Common myeloid progenitor, CD34-positive (primary cell): Measurements from ENCODE around the gene TRMT61A.
A peak's percentile ranks its signal among the peaks of the same experiment; 100 is the strongest.

ENCODE experiments used
- CTCF ChIA-PET: fragments of 350-600 bp; sonication (Branson Sonifier 250); formaldehyde crosslinking; loops from one replicate; lab custom pipeline; 2021; ENCODE audit warnings: antibody characterized with exemption; lab: Charles Lee
- POLR2A ChIA-PET: fragments of 350-600 bp; sonication (Branson Sonifier 250); formaldehyde crosslinking; loops from one replicate; lab custom pipeline; 2021; ENCODE audit warnings: antibody characterized with exemption; lab: Charles Lee
- DNase-seq, 3 donors: peaks; one replicate each; pipeline versions ENCODE4 v3.0.0 to v3.0.0-alpha.2; 2013
- H3K27ac ChIP-seq, 2 experiments: 1 replicate in 1 of 2; 2 replicates in 1 of 2; pipeline ENCODE4 v1.7.0; 2013; ENCODE audit warnings: inconsistent platforms in 2 of 2, low read length in 2 of 2, mild to moderate bottlenecking in 2 of 2, low read depth in 1 of 2, moderate library complexity in 1 of 2; ENCODE audit not compliant: severe bottlenecking in 2 of 2, insufficient read depth in 1 of 2, poor library complexity in 1 of 2
- H3K27me3 ChIP-seq, 5 experiments: replicated peaks in 2 of 5; 1 replicate in 3 of 5; 2 replicates in 2 of 5; pipeline versions ENCODE4 v1.6.1 to v1.7.0; 2013; ENCODE audit warnings: low read length in 4 of 5, mild to moderate bottlenecking in 2 of 5, moderate library complexity in 2 of 5, inconsistent platforms in 1 of 5; ENCODE audit not compliant: insufficient read depth in 5 of 5, control insufficient read depth in 4 of 5
- H3K36me3 ChIP-seq, 4 experiments: 1 replicate in 2 of 4; 2 replicates in 2 of 4; pipeline versions ENCODE4 v1.6.1 to v1.7.0; 2013; ENCODE audit warnings: low read length in 3 of 4, control low read depth in 1 of 4, mild to moderate bottlenecking in 1 of 4; ENCODE audit not compliant: control insufficient read depth in 4 of 4, insufficient read depth in 4 of 4
- H3K4me1 ChIP-seq, 4 experiments: 1 replicate in 3 of 4; 2 replicates in 1 of 4; pipeline versions ENCODE4 v1.6.1 to v1.7.1; 2013; ENCODE audit warnings: low read length in 3 of 4, mild to moderate bottlenecking in 3 of 4, control low read depth in 1 of 4, inconsistent platforms in 1 of 4, moderate library complexity in 1 of 4; ENCODE audit not compliant: control insufficient read depth in 4 of 4, insufficient read depth in 4 of 4; ENCODE audit errors: control extremely low read depth in 1 of 4
- H3K4me3 ChIP-seq, 7 experiments: 1 replicate in 4 of 7; 2 replicates in 3 of 7; pipeline versions ENCODE4 v1.5.1 to v1.7.0; 2013; ENCODE audit warnings: mild to moderate bottlenecking in 7 of 7, low read length in 6 of 7, moderate library complexity in 6 of 7, inconsistent platforms in 2 of 7, low read depth in 2 of 7, control low read depth in 1 of 7; ENCODE audit not compliant: insufficient read depth in 4 of 7, control insufficient read depth in 1 of 7; ENCODE audit errors: extremely low read depth in 1 of 7
- H3K9me3 ChIP-seq, 5 experiments: 1 replicate in 4 of 5; 2 replicates in 1 of 5; pipeline versions ENCODE4 v1.6.1 to v1.7.1; 2013; ENCODE audit warnings: low read length in 4 of 5, mild to moderate bottlenecking in 2 of 5, inconsistent platforms in 1 of 5, low read depth in 1 of 5, moderate library complexity in 1 of 5; ENCODE audit not compliant: control insufficient read depth in 4 of 5, insufficient read depth in 2 of 5; ENCODE audit errors: control extremely low read depth in 1 of 5
- WGBS: methylation state at CpG from one replicate; pipeline ENCODE4 v1.1.5; 2013; ENCODE audit not compliant: insufficient coverage; 5-methylcytosine and 5-hydroxymethylcytosine counted together

The TRMT61A gene

DNA sequence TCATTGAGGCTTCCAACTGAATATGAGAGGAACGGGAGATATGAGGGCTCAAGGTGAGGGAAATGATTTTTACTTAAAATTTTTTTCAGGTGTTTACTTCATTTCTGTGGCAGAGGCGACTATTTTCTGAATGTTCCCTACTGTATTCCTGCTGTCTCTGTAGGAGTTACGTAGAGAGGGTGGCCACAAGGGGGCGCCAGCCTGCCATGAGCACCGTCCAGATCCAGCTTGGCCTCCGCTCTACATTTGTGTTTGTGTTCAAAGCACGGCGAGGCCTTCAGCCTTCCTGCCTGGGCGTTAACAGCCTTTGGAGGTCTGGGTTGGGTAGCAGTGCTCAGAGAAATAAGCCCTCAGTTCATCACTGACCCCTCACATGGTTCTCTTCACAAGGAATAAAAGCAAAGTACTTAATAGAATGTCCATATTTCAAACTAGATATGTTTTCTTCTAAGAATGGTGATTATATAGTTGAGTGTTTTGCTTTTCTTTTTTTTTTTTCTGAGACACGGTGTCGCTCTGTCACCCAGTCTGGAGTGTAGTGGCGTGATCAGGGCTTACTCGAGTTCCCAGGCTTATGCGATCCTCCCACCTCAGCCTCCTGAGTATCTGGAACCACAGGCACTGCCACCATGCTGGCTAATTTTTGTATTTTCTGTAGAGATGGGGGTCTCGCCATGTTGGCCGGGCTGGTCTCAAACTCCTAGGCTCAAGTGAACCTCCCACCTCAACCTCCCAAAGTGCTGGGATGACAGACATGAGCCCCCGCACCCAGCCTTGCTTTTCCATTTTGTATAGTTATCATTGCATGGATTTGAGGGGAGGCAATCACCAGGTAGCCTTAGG, 28.6 kb upstream of the TRMT61A start:
- peak; percentile 83 to 89 (median 84) for DNase-seq
- 42% methylated on average over 12 of the region's 17 CpGs for WGBS
- H3K36me3 ChIP-seq: peaks cover 0 to 69% (median 51%) of the 10 kb centered on the region in 4 experiments
- ChIA-PET POLR2A (interaction anchor here (0.6 kb wide), 2 partner anchors 64 to 118 kb away, joined by 3 to 5 read pairs; no protein-coding TSS in a partner anchor), CTCF (interaction anchor here (1.0 to 2.4 kb wide), 8 partner anchors 12 to 57 kb away, joined by 3 to 11 read pairs (median 5); no protein-coding TSS in a partner anchor)
- no peaks in the 10 kb centered on the region for H3K9me3 ChIP-seq
- no peak overlapping the region for H3K27ac ChIP-seq
- H3K4me1 ChIP-seq: peaks cover 0 to 18% (median 3%) of the 10 kb centered on the region in 4 experiments
- no peaks in the 10 kb centered on the region for H3K27me3 ChIP-seq
- H3K4me3 ChIP-seq: no peak overlapping the region

DNA sequence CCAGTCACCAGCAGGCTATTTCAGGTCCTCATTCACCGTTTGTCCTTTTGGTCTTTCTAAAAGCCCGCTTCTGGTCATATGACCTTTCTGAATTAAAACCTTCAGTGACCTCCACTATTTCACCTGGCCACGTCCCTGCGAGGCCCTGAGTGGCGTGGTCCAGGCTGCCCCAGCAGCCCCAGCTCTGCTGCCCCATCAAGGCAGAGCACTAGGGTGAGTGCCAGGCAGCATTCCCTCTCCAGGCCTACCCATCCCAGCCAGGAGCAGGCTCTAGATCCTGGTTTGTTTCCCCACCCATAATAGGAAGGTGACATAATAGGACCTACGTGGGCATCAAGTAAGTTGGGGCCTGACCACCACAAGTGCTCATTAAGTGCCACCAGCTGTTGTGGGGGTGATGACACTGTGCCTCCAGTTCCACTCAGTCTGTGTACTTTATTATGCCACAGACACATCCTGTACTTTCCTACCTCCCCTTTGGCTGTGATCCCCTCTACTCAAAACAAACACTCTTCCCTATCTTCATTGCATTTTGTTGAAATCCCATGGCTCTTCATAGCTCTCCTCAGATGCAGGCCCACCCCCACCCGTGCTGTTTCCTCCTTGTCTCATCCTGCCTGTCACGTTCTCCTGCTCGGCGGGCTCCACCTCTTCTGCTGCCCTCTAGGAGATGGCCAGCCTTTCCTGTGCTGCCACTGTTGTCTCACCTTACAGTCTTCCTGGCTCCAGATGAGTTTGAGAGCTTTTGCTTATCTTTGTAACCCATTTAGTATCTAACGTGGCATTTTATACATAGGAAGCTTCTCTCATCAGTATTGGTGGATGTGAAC, 27.7 kb upstream of the TRMT61A start:
- H3K27me3 ChIP-seq: no peaks in the 10 kb centered on the region
- ChIA-PET POLR2A (interaction anchor here (0.6 kb wide), 2 partner anchors 63 to 117 kb away, joined by 3 to 5 read pairs; no protein-coding TSS in a partner anchor), CTCF (interaction anchor here (0.6 to 2.2 kb wide), 12 partner anchors 9 to 54 kb away, joined by 3 to 9 read pairs (median 4); no protein-coding TSS in a partner anchor)
- H3K4me1 ChIP-seq: peaks cover 0 to 18% (median 3%) of the 10 kb centered on the region in 4 experiments
- H3K4me3 ChIP-seq: no peak overlapping the region
- peaks cover 3 to 64% (median 47%) of the 10 kb centered on the region in 4 experiments for H3K36me3 ChIP-seq
- WGBS: 80% methylated on average over 11 of the region's 11 CpGs
- H3K27ac ChIP-seq: no peak overlapping the region
- DNase-seq: no peak
- no peaks in the 10 kb centered on the region for H3K9me3 ChIP-seq

GRCh38 chr14:103501921-103502669, 26.9 kb upstream of the TRMT61A start:
- Histone ChIP-seq H3K36me3 (peaks cover 3 to 61% (median 48%) of the 10 kb centered on the region in 4 experiments), H3K27ac (no peak overlapping the region), H3K9me3 (no peaks in the 10 kb centered on the region), H3K4me1 (peaks cover 0 to 21% (median 5%) of the 10 kb centered on the region in 4 experiments), H3K27me3 (no peaks in the 10 kb centered on the region), H3K4me3 (no peak overlapping the region)
- WGBS: 76% methylated on average over 3 of the region's 9 CpGs
- CTCF ChIA-PET: interaction anchor here (0.6 to 2.2 kb wide), 14 partner anchors 9 to 53 kb away, joined by 3 to 9 read pairs (median 4); no protein-coding TSS in a partner anchor
- POLR2A ChIA-PET: no interaction called here
- DNase-seq: no peak

DNA sequence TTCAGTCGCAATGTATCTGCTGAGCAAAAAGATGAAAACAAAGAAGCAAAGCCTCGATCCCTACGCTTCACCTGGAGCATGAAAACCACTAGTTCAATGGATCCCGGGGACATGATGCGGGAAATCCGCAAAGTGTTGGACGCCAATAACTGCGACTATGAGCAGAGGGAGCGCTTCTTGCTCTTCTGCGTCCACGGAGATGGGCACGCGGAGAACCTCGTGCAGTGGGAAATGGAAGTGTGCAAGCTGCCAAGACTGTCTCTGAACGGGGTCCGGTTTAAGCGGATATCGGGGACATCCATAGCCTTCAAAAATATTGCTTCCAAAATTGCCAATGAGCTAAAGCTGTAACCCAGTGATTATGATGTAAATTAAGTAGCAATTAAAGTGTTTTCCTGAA, 26.1 kb upstream of the TRMT61A start:
- Histone ChIP-seq H3K4me1 (peaks cover 0 to 26% (median 6%) of the 10 kb centered on the region in 4 experiments), H3K27me3 (no peaks in the 10 kb centered on the region), H3K36me3 (peaks cover 3 to 61% (median 48%) of the 10 kb centered on the region in 4 experiments), H3K4me3 (no peak overlapping the region), H3K9me3 (no peaks in the 10 kb centered on the region), H3K27ac (no peak overlapping the region)
- DNase-seq: no peak
- ChIA-PET POLR2A (no interaction called here), CTCF (interaction anchor here (0.8 to 2.2 kb wide), 6 partner anchors 11 to 45 kb away, joined by 3 to 9 read pairs (median 4); no protein-coding TSS in a partner anchor)
- WGBS: 93% methylated on average over 14 of the region's 18 CpGs

- no peaks in the 10 kb centered on the region for H3K9me3 ChIP-seq
- peaks cover 0 to 27% (median 7%) of the 10 kb centered on the region in 4 experiments for H3K4me1 ChIP-seq
- peaks cover 3 to 59% (median 47%) of the 10 kb centered on the region in 4 experiments for H3K36me3 ChIP-seq
- no peak overlapping the region for H3K4me3 ChIP-seq
- CTCF ChIA-PET: interaction anchor here (0.8 to 2.2 kb wide), 6 partner anchors 11 to 45 kb away, joined by 3 to 9 read pairs (median 4); no protein-coding TSS in a partner anchor
- no peaks in the 10 kb centered on the region for H3K27me3 ChIP-seq
- 98% methylated on average over 7 of the region's 12 CpGs for WGBS
- POLR2A ChIA-PET: no interaction called here
- no peak overlapping the region for H3K27ac ChIP-seq
- no peak for DNase-seq
Observed at GRCh38 chr14:103503296-103503695, 25.7 kb upstream of the TRMT61A start.

DNA sequence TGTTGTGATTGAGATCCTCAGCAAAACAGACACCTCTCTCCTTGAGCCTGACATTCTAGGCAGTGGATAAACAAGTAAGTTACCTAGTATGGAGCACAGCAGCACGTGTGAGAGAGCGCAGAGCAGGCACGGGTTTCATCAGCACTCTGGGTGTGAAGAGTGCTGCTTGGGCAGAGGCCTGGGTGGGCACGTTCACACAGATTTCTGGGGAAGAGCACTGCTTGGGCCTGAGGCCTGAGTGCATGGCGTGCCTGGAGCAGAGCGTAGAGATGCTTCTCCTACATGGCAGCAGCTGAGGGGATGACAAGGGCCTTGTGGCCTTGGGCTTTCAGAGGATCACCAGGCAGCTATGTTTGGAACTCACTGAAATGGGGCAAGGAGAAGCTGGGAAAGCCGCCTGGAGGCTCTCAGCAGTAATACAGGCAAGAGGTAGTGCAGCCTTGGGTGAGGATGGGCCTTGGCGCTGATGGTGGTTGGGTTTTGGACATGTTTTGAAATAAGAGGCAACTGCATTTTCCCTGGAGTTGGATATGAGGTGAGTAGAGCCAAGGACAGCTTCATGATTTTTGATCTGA, 23.9 kb upstream of the TRMT61A start:
- Histone ChIP-seq H3K9me3 (no peaks in the 10 kb centered on the region), H3K4me1 (peaks cover 0 to 27% (median 7%) of the 10 kb centered on the region in 4 experiments), H3K36me3 (peaks cover 3 to 61% (median 47%) of the 10 kb centered on the region in 4 experiments), H3K27me3 (no peaks in the 10 kb centered on the region), H3K27ac (no peak overlapping the region), H3K4me3 (no peak overlapping the region)
- CTCF ChIA-PET: interaction anchor here (1.0 to 7.1 kb wide), 3 partner anchors 14 to 42 kb away, joined by 3 to 47 read pairs (median 3); no protein-coding TSS in a partner anchor
- WGBS: 86% methylated on average over 8 of the region's 8 CpGs
- DNase-seq: no peak
- POLR2A ChIA-PET: interaction anchor here (0.6 kb wide), 1 partner anchor 650 kb away, joined by 5 read pairs; no protein-coding TSS in a partner anchor
